HCT116 (cell line): Measurements from ENCODE around the gene TEAD1. TPM values are rescaled to one million over a fixed set of nuclear protein-coding genes. Genes with fewer than 3 reads are reported as not detected.

Experiments used
- ATAC-seq: fragments of 200-7000 bp; cut with Tn5 transposase; 2 replicates; pipeline ENCODE4 v1.9.1; 2020; ENCODE audit warnings: mild to moderate bottlenecking, moderate library complexity
- BruUV-seq: library from RNA; stranded (reverse); fragments of 400-500 nt; replicated peaks from 2 replicates; lab custom pipeline; 2021; lab: Mats Ljungman, UMichigan
- CTCF ChIA-PET: fragments of 300-600 bp; sonication (Branson Sonifier 250); formaldehyde crosslinking; loops from one replicate; lab custom pipeline; 2021; ENCODE audit warnings: antibody characterized with exemption; lab: Charles Lee
- POLR2A ChIA-PET: fragments of 300-600, 350-600 bp; sonication (Branson Sonifier 250); formaldehyde crosslinking; loops from one replicate; lab custom pipeline; 2021; ENCODE audit warnings: antibody characterized with exemption; lab: Charles Lee
- RAD21 ChIA-PET, 2 experiments: fragments of 300-600 bp; sonication (Branson Sonifier 250); formaldehyde crosslinking; loops; one replicate each; lab custom pipeline; 2023; ENCODE audit warnings: low total read pairs in 2 of 2; ENCODE audit not compliant: uncharacterized antibody in 2 of 2, unreplicated experiment in 2 of 2, low non-redundant PET in 1 of 2; lab: Charles Lee
- DNase-seq: peaks from one replicate; pipeline ENCODE4 v3.0.0-alpha.2; 2010; ENCODE audit warnings: low read depth, low spot score
- H2AFZ ChIP-seq: fragments of 200-600 bp; shearing (Covaris generic), sonication (generic); 2 replicates; pipeline ENCODE4 v1.6.1; 2017; ENCODE audit warnings: low read depth, mixed run types, mixed read lengths, antibody characterized with exemption, low read length; ENCODE audit not compliant: poor library complexity, severe bottlenecking
- H3K27ac ChIP-seq: 2 replicates; pipeline ENCODE4 v1.5.1; 2012; ENCODE audit warnings: low read depth, low read length
- H3K27me3 ChIP-seq: fragments of 200-600 bp; sonication (generic); 2 replicates; pipeline ENCODE4 v1.6.1; 2016; ENCODE audit warnings: mixed run types, low read length, mixed read lengths; ENCODE audit not compliant: insufficient read depth
- H3K36me3 ChIP-seq, 2 experiments: fragments of 200-500 bp in 1 of 2; fragments of 200-600 bp in 1 of 2; sonication (Bioruptor generic) in 1 of 2; sonication (generic) in 1 of 2; 2 replicates each; pipeline versions ENCODE4 v1.5.1 to v1.6.1; 2014 to 2016; ENCODE audit warnings: low read length in 2 of 2, inconsistent platforms in 1 of 2, mixed read lengths in 1 of 2, mixed run types in 1 of 2; ENCODE audit not compliant: insufficient read depth in 2 of 2, control insufficient read depth in 1 of 2
- H3K4me1 ChIP-seq, 2 experiments: fragments of 200-600 bp in 1 of 2; sonication (generic) in 1 of 2; 2 replicates each; pipeline versions ENCODE4 v1.5.1 to v1.6.1; 2012 to 2017; ENCODE audit warnings: low read length in 2 of 2, inconsistent platforms in 1 of 2, mild to moderate bottlenecking in 1 of 2, mixed read lengths in 1 of 2, mixed run types in 1 of 2, moderate library complexity in 1 of 2; ENCODE audit not compliant: insufficient read depth in 2 of 2, control insufficient read depth in 1 of 2
- H3K4me2 ChIP-seq: fragments of 200-600 bp; sonication (generic); 2 replicates; pipeline ENCODE4 v1.6.1; 2017; ENCODE audit warnings: mixed run types, low read length, mixed read lengths
- H3K4me3 ChIP-seq, 2 experiments: fragments of 200-600 bp in 1 of 2; sonication (generic) in 1 of 2; replicated peaks in 1 of 2; 2 replicates each; pipeline ENCODE4 v1.5.1; 2011 to 2016; ENCODE audit warnings: low read length in 2 of 2, control low read depth in 1 of 2, low read depth in 1 of 2, mild to moderate bottlenecking in 1 of 2, mixed read lengths in 1 of 2, mixed run types in 1 of 2
- H3K79me2 ChIP-seq: fragments of 200-600 bp; sonication (generic); 2 replicates; pipeline ENCODE4 v1.6.1; 2017; ENCODE audit warnings: mild to moderate bottlenecking, mixed run types, low read length, moderate library complexity, mixed read lengths; ENCODE audit not compliant: insufficient read depth
- H3K9ac ChIP-seq: fragments of 200-600 bp; sonication (generic); 2 replicates; pipeline ENCODE4 v1.6.1; 2016; ENCODE audit warnings: low read length, mixed read lengths
- H3K9me2 ChIP-seq: fragments of 200-600 bp; sonication (generic), shearing (Covaris generic); 2 replicates; pipeline ENCODE4 v1.6.1; 2017; ENCODE audit warnings: mixed run types, mild to moderate bottlenecking, moderate library complexity; ENCODE audit not compliant: insufficient read depth
- H3K9me3 ChIP-seq, 2 experiments: fragments of 200-500 bp in 1 of 2; fragments of 200-600 bp in 1 of 2; sonication (Bioruptor generic) in 1 of 2; sonication (generic) in 1 of 2; 2 replicates each; pipeline ENCODE4 v1.6.1; 2014 to 2017; ENCODE audit warnings: low read length in 2 of 2, mixed read lengths in 2 of 2, inconsistent platforms in 1 of 2, low read depth in 1 of 2, mild to moderate bottlenecking in 1 of 2, mixed run types in 1 of 2, moderate library complexity in 1 of 2; ENCODE audit not compliant: control insufficient read depth in 1 of 2, insufficient read depth in 1 of 2
- H4K20me1 ChIP-seq: fragments of 200-600 bp; sonication (generic), shearing (Covaris generic); 2 replicates; pipeline ENCODE4 v1.6.1; 2017; ENCODE audit warnings: mixed run types, mild to moderate bottlenecking, moderate library complexity; ENCODE audit not compliant: insufficient read depth
- CBX3 ChIP-seq: IDR thresholded peaks from 2 replicates; pipeline ENCODE4 v1.6.1; 2012; ENCODE audit warnings: low read depth
- CEBPB ChIP-seq: IDR thresholded peaks from 2 replicates; pipeline ENCODE4 v1.6.1; 2012; ENCODE audit warnings: low read depth
- CTCF ChIP-seq, 3 experiments: fragments of 200-600 bp in 1 of 3; sonication (generic) in 1 of 3; IDR thresholded peaks in 2 of 3; conservative IDR thresholded peaks in 1 of 3; 2 replicates each; pipeline ENCODE4 v1.5.1; 2012 to 2017; ENCODE audit warnings: low read depth in 2 of 3, low read length in 2 of 3, antibody characterized with exemption in 1 of 3, borderline replicate concordance in 1 of 3, control low read depth in 1 of 3, mild to moderate bottlenecking in 1 of 3, mixed read lengths in 1 of 3, mixed run types in 1 of 3, moderate library complexity in 1 of 3; ENCODE audit not compliant: insufficient read depth in 1 of 3
- EZH2 ChIP-seq: fragments of 200-600 bp; sonication (generic); IDR thresholded peaks from 2 replicates; pipeline ENCODE4 v1.6.1; 2017; ENCODE audit warnings: antibody characterized with exemption, mixed run types
- RAD21 ChIP-seq: IDR thresholded peaks from 2 replicates; pipeline ENCODE4 v1.6.1; 2012; ENCODE audit warnings: low read depth, mild to moderate bottlenecking
- SIN3A ChIP-seq: IDR thresholded peaks from 2 replicates; pipeline ENCODE4 v1.6.1; 2012; ENCODE audit warnings: low read depth
- SP1 ChIP-seq: IDR thresholded peaks from 2 replicates; pipeline ENCODE4 v1.6.1; 2012; ENCODE audit warnings: low read depth
- ZBTB33 ChIP-seq: IDR thresholded peaks from 2 replicates; pipeline ENCODE4 v1.6.1; 2011; ENCODE audit warnings: mild to moderate bottlenecking, low read length, moderate library complexity; ENCODE audit not compliant: insufficient replicate concordance; ENCODE audit errors: extremely low read depth
- ZNF274 ChIP-seq: fragments of 200-500 bp; sonication (Bioruptor generic); IDR thresholded peaks from 2 replicates; pipeline ENCODE4 v1.6.1; 2014; ENCODE audit warnings: mild to moderate bottlenecking, low read depth, low read length, inconsistent platforms
- intact Hi-C: fragments of 100-400 bp; cut with micrococcal nuclease; formaldehyde crosslinking; loops from 2 replicates; pipeline ENCODE4 v1.10.0; 2022
- total RNA-seq: library from RNA; stranded (reverse); gene quantifications from one replicate; pipeline ENCODE4 v1.2.1, GENCODE V29; 2021; ENCODE audit not compliant: unreplicated experiment
- TF ChIP-seq, protein P1 (sequence below): IDR thresholded peaks from 2 replicates; pipeline ENCODE4 v1.6.1; 2012; ENCODE audit warnings: low read depth

Gene TEAD1
- total RNA-seq, 1 experiment from 2014 or later, result 103 TPM

GRCh38 chr11:12909879-12910278 is 235.7 kb downstream of the TEAD1 start (continued):
- no peak for TF ChIP-seq CEBPB

DNA sequence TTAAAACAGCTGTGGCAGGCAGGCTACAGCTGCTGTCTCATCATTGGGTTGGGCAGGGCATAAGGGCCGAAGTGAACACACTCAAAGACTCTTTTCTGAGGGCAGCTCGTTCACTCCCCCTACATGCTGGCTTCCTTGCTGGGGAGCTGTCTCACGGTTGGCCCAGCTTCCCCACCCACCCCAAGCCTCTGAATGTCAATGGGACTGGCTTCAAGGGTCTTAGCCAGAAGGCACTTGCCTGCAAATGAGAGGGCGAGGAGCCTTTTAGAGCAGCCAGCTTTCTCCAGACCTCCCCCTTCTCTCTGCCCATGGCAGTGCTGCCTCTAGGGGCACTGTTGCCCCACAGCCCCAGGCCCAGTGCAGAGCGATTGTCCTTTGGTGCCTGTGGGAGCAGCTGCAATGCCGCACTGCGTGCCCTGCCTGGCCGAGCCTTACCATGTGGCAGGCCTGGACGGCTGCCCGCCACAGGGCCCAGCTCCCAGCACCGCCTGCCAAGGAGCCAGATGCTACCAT is 240.2 kb downstream of the TEAD1 start:
- H3K4me2 ChIP-seq, result no peak overlapping the region
- no peak overlapping the region for H3K4me3 ChIP-seq
- H3K9ac ChIP-seq, result no peak overlapping the region
- H3K4me1 ChIP-seq, result no peaks in the 10 kb centered on the region
- ChIA-PET POLR2A (no interaction called here), RAD21 (no interaction called here), CTCF (interaction anchor here (0.7 to 1.4 kb wide), 9 partner anchors 13 to 626 kb away, joined by 3 to 7 read pairs (median 3); no protein-coding TSS in a partner anchor)
- 0 out of 2 replicates have a peak, but pooled peaks cover 3% of the 10 kb centered on the region for H3K79me2 ChIP-seq
- no peaks in the 10 kb centered on the region for H3K9me3 ChIP-seq
- ATAC-seq (peak; percentile 100), DNase-seq (no peak)
- H3K27ac ChIP-seq, result no peak overlapping the region
- H3K36me3 ChIP-seq, result peaks cover 0 to 2% of the 10 kb centered on the region in 2 experiments; a peak in 1 of 4 replicates
- BruUV-seq, result no TSS peak
- H2AFZ ChIP-seq, result no peak overlapping the region
- intact Hi-C loops, result no loop called here
- no peaks in the 10 kb centered on the region for H3K9me2 ChIP-seq
- no peaks in the 10 kb centered on the region for H4K20me1 ChIP-seq
- TF ChIP-seq EZH2, result no peak
- TF ChIP-seq CBX3, result no peak
- no peak for TF ChIP-seq ZBTB33
- no peak for TF ChIP-seq SIN3A
- TF ChIP-seq, protein P1, sequence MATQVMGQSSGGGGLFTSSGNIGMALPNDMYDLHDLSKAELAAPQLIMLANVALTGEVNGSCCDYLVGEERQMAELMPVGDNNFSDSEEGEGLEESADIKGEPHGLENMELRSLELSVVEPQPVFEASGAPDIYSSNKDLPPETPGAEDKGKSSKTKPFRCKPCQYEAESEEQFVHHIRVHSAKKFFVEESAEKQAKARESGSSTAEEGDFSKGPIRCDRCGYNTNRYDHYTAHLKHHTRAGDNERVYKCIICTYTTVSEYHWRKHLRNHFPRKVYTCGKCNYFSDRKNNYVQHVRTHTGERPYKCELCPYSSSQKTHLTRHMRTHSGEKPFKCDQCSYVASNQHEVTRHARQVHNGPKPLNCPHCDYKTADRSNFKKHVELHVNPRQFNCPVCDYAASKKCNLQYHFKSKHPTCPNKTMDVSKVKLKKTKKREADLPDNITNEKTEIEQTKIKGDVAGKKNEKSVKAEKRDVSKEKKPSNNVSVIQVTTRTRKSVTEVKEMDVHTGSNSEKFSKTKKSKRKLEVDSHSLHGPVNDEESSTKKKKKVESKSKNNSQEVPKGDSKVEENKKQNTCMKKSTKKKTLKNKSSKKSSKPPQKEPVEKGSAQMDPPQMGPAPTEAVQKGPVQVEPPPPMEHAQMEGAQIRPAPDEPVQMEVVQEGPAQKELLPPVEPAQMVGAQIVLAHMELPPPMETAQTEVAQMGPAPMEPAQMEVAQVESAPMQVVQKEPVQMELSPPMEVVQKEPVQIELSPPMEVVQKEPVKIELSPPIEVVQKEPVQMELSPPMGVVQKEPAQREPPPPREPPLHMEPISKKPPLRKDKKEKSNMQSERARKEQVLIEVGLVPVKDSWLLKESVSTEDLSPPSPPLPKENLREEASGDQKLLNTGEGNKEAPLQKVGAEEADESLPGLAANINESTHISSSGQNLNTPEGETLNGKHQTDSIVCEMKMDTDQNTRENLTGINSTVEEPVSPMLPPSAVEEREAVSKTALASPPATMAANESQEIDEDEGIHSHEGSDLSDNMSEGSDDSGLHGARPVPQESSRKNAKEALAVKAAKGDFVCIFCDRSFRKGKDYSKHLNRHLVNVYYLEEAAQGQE, result no peak
- no peak for TF ChIP-seq SP1
- TF ChIP-seq ZNF274, result no peak
- peak; percentile 12 to 83 (median 68); a peak in 4 of 6 replicates for TF ChIP-seq CTCF (IDR thresholded peaks at IDR 0.05 in 2 of 3, conservative IDR thresholded peaks at IDR 0.05 in 1 of 3; ENCODE audit: borderline replicate concordance in 1 of 3, insufficient read depth in 1 of 3, low read depth in 2 of 3, low read length in 2 of 3)
- TF ChIP-seq RAD21, result peak; percentile 44
- H3K27me3 ChIP-seq, result no peaks in the 10 kb centered on the region
